GM12801 (cell line): ENCODE data around the gene PIKFYVE.

ENCODE experiments used
- TF ChIP-seq, protein P1 (sequence below): IDR thresholded peaks from one replicate; pipeline ENCODE4 v1.5.1; 2011; ENCODE audit warnings: control low read depth; ENCODE audit not compliant: insufficient read length; ENCODE audit errors: extremely low read depth

PIKFYVE gene

GRCh38 chr2:208399201-208399600 lies 133.1 kb downstream of the PIKFYVE start:
- TF ChIP-seq, protein P1, sequence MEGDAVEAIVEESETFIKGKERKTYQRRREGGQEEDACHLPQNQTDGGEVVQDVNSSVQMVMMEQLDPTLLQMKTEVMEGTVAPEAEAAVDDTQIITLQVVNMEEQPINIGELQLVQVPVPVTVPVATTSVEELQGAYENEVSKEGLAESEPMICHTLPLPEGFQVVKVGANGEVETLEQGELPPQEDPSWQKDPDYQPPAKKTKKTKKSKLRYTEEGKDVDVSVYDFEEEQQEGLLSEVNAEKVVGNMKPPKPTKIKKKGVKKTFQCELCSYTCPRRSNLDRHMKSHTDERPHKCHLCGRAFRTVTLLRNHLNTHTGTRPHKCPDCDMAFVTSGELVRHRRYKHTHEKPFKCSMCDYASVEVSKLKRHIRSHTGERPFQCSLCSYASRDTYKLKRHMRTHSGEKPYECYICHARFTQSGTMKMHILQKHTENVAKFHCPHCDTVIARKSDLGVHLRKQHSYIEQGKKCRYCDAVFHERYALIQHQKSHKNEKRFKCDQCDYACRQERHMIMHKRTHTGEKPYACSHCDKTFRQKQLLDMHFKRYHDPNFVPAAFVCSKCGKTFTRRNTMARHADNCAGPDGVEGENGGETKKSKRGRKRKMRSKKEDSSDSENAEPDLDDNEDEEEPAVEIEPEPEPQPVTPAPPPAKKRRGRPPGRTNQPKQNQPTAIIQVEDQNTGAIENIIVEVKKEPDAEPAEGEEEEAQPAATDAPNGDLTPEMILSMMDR, result no peak

DNA sequence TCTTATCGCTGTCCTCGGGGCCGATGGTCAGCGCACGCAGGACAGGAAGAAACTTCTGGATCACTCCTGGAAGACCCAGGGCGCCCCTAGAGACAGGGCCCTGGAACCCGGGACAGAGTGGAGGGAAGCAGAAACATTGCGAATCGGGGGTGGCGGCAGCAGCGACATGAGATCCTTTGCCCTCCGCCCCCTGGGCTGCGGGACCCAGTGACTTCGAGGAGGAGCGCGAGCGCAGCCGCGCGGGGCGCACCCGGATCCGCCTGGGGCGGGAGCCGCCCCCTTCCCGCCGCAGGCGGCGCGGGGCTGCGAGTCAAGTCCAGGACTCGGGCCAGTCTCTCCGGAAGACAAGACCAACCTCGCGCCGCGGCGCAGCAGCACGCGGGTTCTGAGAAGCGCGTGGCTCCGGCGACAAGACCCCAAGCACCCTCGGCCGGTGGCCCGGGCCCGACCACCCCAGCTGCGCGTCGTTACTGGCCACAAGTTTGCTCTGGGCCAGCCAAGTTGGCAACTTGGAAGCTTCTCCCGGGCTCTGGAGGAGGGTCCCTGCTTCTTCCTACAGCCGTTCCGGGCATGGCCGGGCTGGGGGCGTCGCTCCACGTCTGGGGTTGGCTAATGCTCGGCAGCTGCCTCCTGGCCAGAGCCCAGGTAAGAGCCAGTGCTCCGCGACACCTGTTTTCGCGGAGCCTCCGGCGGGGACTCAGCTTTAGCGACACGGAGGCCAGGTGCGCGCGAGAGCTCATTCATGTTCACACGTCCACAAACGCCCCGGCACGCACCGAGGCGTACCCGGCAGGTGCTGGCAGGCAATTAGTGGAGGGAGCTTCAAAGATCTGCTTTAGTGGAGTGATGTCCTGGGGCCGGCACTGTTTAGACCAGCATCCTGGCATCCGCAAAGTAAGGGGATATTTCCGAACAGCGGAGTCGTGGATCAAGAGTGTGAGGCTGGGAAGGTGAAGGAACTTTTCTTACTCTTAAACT lies 140.7 kb downstream of the PIKFYVE start, which contains the start of gene PTH2R:
Gene PTH2R, plus strand, starts transcription at position 319 of the 978 bp plus-strand sequence. Its CDS starts 252 bp downstream, at position 571.
- TF ChIP-seq, protein P1, result no peak

GRCh38 chr2:208407667-208408066 lies 141.6 kb downstream of the PIKFYVE start:
- TF ChIP-seq, protein P1, result no peak
